H1 (cell line): ENCODE data around the gene EGFR. TPM values are rescaled to one million over a fixed set of nuclear protein-coding genes. Genes with fewer than 3 reads are reported as not detected.

ENCODE experiments used
- KDM4A ChIP-seq: IDR thresholded peaks from one replicate; pipeline ENCODE4 v1.7.1; 2012; ENCODE audit warnings: low read depth, mild to moderate bottlenecking, moderate library complexity, low read length, inconsistent platforms; ENCODE audit not compliant: severe bottlenecking
- polyA plus RNA-seq, 7 experiments: library from polyadenylated mRNA; depleted of rRNA in 3 of 7; stranded (reverse) in 5 of 7; unstranded in 2 of 7; fragments of >200 nt in 5 of 7; fragments of 200-250 nt in 2 of 7; gene quantifications; 1 replicate in 5 of 7; 2 replicates in 1 of 7; 4 replicates in 1 of 7; pipeline versions ENCODE4 v1.2.1 to v1.2.3, GENCODE V29; 2011 to 2013; ENCODE audit warnings: missing spikeins in 2 of 7, mixed read lengths in 2 of 7
- total RNA-seq: library from RNA; stranded (reverse); fragmentation: NEBNext Ultra II Directional; extraction: Animal tissue kit (Norgen Biotek cat#: 25700); gene quantifications from 2 replicates; pipeline ENCODE4 v1.2.1, GENCODE V29; 2021

Gene EGFR
- total and polyA plus RNA-seq, 2 of the 8 experiments (the other 6 are each of a cell fraction or from before 2014, with no cell fraction given) = 1.9 to 5.8 TPM

- no peak for TF ChIP-seq KDM4A
Measured at GRCh38 chr7:55110993-55111361, 92.2 kb downstream of the EGFR start (continued).
